Measurements from ENCODE around the gene SH2B2.

The SH2B2 gene

DNA sequence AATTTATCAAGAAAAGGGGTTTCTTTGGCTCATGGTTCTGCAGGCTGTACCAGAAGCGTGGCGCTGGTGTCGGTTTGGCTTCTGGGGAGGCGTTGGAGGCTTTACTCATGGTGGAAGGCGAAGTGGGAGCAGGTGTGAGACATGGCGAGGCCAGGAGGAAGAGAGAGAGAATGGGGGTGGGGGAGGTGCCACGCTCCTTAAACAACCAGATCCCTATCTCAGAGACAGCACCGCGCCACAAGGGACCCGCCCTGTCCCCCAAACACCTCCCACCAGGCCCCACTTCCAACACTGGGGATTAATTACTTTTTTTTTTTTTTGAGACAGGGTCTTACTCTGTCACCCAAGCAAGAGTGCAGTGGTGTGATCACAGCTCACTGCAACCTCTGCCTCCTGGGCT is 18.0 kb upstream of the SH2B2 start:
- no CpG with 5 or more reads among the region's 10 CpGs for WGBS (ENCODE audit: extremely low coverage, insufficient coverage, insufficient read length)

DNA sequence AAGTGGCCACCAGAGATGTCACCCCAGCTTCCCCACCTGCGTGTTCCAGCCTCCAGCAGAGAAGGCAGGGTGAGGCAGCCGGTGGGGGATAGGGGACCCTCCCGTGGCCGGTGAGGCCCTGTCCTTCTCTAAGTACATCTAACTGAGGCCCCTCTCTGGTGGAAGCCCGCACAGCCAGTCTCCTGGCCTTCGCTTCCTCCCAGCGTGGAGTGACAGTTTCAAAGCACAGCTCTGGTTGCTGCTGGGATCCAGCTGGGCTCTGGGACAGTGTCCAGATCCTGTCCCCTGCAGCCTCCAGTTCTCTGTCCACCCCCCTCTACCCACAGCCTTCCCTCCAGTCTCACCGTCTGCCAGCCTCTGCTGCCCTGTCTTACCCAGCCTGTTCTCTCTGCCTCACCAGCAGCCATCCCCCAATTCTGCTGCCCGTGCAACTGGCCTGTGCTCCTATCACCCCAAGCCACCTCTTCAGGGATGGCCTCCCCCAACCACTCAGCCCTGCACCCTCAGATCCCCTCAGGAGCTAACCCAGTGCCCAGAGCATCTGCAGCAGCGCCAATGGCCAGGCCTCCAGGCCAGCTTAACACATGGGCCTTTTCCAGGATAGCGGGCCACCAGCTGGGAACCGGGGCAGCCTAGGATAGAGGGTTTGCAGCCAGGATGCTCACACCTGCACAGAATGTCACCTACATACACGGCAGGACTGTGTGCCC is 16.3 kb upstream of the SH2B2 start:
- no peaks in the 10 kb centered on the region for H3K36me3 ChIP-seq (ENCODE audit: control insufficient read depth in 1 of 2, insufficient read depth in 2 of 2, low read length in 2 of 2)
- no peak overlapping the region for H3K4me2 ChIP-seq (ENCODE audit: low read length)
- no peak overlapping the region for H4K91ac ChIP-seq (ENCODE audit: low read depth, low read length)
- no peak overlapping the region for H3K4me3 ChIP-seq (ENCODE audit: low read depth, low read length)
- WGBS (ENCODE audit: extremely low coverage, insufficient coverage, insufficient read length): no CpG with 5 or more reads among the region's 13 CpGs
- H3K18ac ChIP-seq (ENCODE audit: low read length): no peak overlapping the region
- peaks cover 1% of the 10 kb centered on the region for H3K9me3 ChIP-seq (ENCODE audit: insufficient read depth, low read depth, low read length)
- DNase-seq: no peak
- no peak overlapping the region for H2AK5ac ChIP-seq (ENCODE audit: low read length)
- peaks cover 2% of the 10 kb centered on the region for H3K79me1 ChIP-seq (ENCODE audit: low read length)
- no peak overlapping the region for H3K14ac ChIP-seq (ENCODE audit: low read length)
- H2AFZ ChIP-seq (ENCODE audit: insufficient read depth, low read length, poor library complexity): no peak overlapping the region
- H3K9ac ChIP-seq (ENCODE audit: low read length): peak overlapping the region; percentile 13
- peaks cover 9 to 11% of the 10 kb centered on the region in 2 experiments for H3K4me1 ChIP-seq (ENCODE audit: control insufficient read depth in 1 of 2, insufficient read depth in 2 of 2, low read length in 2 of 2)
- no peak overlapping the region for H4K8ac ChIP-seq (ENCODE audit: low read depth, low read length)
- H3K4ac ChIP-seq (ENCODE audit: low read depth, low read length): no peak overlapping the region
- no peak overlapping the region for H3K27ac ChIP-seq (ENCODE audit: low read depth, low read length)
- no peak overlapping the region for H2BK12ac ChIP-seq (ENCODE audit: low read length)
- H3K79me2 ChIP-seq (ENCODE audit: control insufficient read depth, insufficient read depth, low read length, poor library complexity): no peaks in the 10 kb centered on the region
- H4K12ac ChIP-seq (ENCODE audit: low read depth, low read length): no peak overlapping the region
- no peak overlapping the region for H3K23ac ChIP-seq (ENCODE audit: low read length)
- H3K27me3 ChIP-seq (ENCODE audit: insufficient read depth, low read length): no peaks in the 10 kb centered on the region
- no peak overlapping the region for H2BK120ac ChIP-seq (ENCODE audit: insufficient read depth, low read length, poor library complexity)
- H2BK5ac ChIP-seq (ENCODE audit: low read depth, low read length, poor library complexity): no peak overlapping the region

More for the DNA sequence above, 18.0 kb upstream of the SH2B2 start:
- H4K91ac ChIP-seq (ENCODE audit: low read depth, low read length): no peak overlapping the region
- no peak overlapping the region for H4K8ac ChIP-seq (ENCODE audit: low read depth, low read length)
- H3K79me1 ChIP-seq (ENCODE audit: low read length): no peaks in the 10 kb centered on the region
- no peak overlapping the region for H2BK120ac ChIP-seq (ENCODE audit: insufficient read depth, low read length, poor library complexity)
- no peak overlapping the region for H3K4ac ChIP-seq (ENCODE audit: low read depth, low read length)
- no peak overlapping the region for H3K14ac ChIP-seq (ENCODE audit: low read length)
- H3K23ac ChIP-seq (ENCODE audit: low read length): no peak overlapping the region
- H2AFZ ChIP-seq (ENCODE audit: insufficient read depth, low read length, poor library complexity): no peak overlapping the region
- no peak overlapping the region for H3K27ac ChIP-seq (ENCODE audit: low read depth, low read length)
- H3K27me3 ChIP-seq (ENCODE audit: insufficient read depth, low read length): no peaks in the 10 kb centered on the region
- no peaks in the 10 kb centered on the region for H3K79me2 ChIP-seq (ENCODE audit: control insufficient read depth, insufficient read depth, low read length, poor library complexity)
- no peak overlapping the region for H2BK12ac ChIP-seq (ENCODE audit: low read length)
- H3K4me3 ChIP-seq (ENCODE audit: low read depth, low read length): no peak overlapping the region
- H3K18ac ChIP-seq (ENCODE audit: low read length): no peak overlapping the region
- H2AK5ac ChIP-seq (ENCODE audit: low read length): no peak overlapping the region
- H4K12ac ChIP-seq (ENCODE audit: low read depth, low read length): no peak overlapping the region
- no peak overlapping the region for H3K4me2 ChIP-seq (ENCODE audit: low read length)
- peaks cover 4 to 6% of the 10 kb centered on the region in 2 experiments for H3K4me1 ChIP-seq (ENCODE audit: control insufficient read depth in 1 of 2, insufficient read depth in 2 of 2, low read length in 2 of 2)
- no peak for DNase-seq
- H3K9me3 ChIP-seq (ENCODE audit: insufficient read depth, low read depth, low read length): peaks cover 2% of the 10 kb centered on the region
- H3K9ac ChIP-seq (ENCODE audit: low read length): no peak overlapping the region
- H3K36me3 ChIP-seq (ENCODE audit: control insufficient read depth in 1 of 2, insufficient read depth in 2 of 2, low read length in 2 of 2): no peaks in the 10 kb centered on the region
- H2BK5ac ChIP-seq (ENCODE audit: low read depth, low read length, poor library complexity): no peak overlapping the region

DNA sequence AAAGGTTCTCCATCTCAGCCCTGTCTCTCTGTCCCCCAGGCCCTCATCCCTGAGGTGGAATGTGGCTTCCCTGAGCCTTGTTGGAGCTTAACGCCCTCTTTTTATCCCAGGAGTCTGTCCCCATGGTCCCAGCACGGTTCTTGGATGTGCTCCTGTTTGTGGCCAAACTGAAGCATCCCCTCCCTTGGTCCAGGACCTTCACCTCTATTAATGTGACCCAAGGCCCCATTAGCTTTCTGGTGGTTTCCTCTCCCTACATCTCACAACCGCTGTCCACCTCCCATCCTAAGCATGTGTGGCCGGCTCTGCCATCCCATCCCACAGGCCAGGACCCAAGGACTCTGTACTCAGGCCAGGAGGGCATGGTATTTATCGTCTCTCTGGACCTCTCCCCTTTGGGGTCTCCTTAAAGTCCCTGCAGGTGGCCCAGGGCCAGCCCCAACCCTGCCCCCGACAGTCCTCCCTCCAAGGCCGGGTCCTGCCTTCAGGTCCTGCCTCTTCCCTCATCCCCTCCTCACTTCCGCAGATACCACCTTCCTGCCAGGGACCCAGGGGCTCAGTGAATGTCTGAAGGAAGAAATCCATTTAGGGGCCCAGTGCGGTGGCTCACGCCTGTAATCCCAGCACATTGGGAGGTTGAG is 15.4 kb upstream of the SH2B2 start:
- peaks cover 9 to 11% of the 10 kb centered on the region in 2 experiments for H3K4me1 ChIP-seq (ENCODE audit: control insufficient read depth in 1 of 2, insufficient read depth in 2 of 2, low read length in 2 of 2)
- no peak overlapping the region for H3K4me3 ChIP-seq (ENCODE audit: low read depth, low read length)
- H3K27ac ChIP-seq (ENCODE audit: low read depth, low read length): no peak overlapping the region
- H3K4ac ChIP-seq (ENCODE audit: low read depth, low read length): no peak overlapping the region
- H2BK12ac ChIP-seq (ENCODE audit: low read length): no peak overlapping the region
- no peaks in the 10 kb centered on the region for H3K27me3 ChIP-seq (ENCODE audit: insufficient read depth, low read length)
- H4K12ac ChIP-seq (ENCODE audit: low read depth, low read length): no peak overlapping the region
- H3K4me2 ChIP-seq (ENCODE audit: low read length): no peak overlapping the region
- no peak overlapping the region for H3K23ac ChIP-seq (ENCODE audit: low read length)
- no peak overlapping the region for H2BK120ac ChIP-seq (ENCODE audit: insufficient read depth, low read length, poor library complexity)
- no peaks in the 10 kb centered on the region for H3K36me3 ChIP-seq (ENCODE audit: control insufficient read depth in 1 of 2, insufficient read depth in 2 of 2, low read length in 2 of 2)
- no peak overlapping the region for H3K14ac ChIP-seq (ENCODE audit: low read length)
- H2BK5ac ChIP-seq (ENCODE audit: low read depth, low read length, poor library complexity): no peak overlapping the region
- H3K79me1 ChIP-seq (ENCODE audit: low read length): peaks cover 2% of the 10 kb centered on the region
- no peak for DNase-seq
- no CpG with 5 or more reads among the region's 10 CpGs for WGBS (ENCODE audit: extremely low coverage, insufficient coverage, insufficient read length)
- H3K9me3 ChIP-seq (ENCODE audit: insufficient read depth, low read depth, low read length): peaks cover 2% of the 10 kb centered on the region
- no peak overlapping the region for H2AFZ ChIP-seq (ENCODE audit: insufficient read depth, low read length, poor library complexity)
- no peak overlapping the region for H4K91ac ChIP-seq (ENCODE audit: low read depth, low read length)
- no peaks in the 10 kb centered on the region for H3K79me2 ChIP-seq (ENCODE audit: control insufficient read depth, insufficient read depth, low read length, poor library complexity)
- H4K8ac ChIP-seq (ENCODE audit: low read depth, low read length): no peak overlapping the region
- no peak overlapping the region for H2AK5ac ChIP-seq (ENCODE audit: low read length)
- no peak overlapping the region for H3K9ac ChIP-seq (ENCODE audit: low read length)
- no peak overlapping the region for H3K18ac ChIP-seq (ENCODE audit: low read length)

DNA sequence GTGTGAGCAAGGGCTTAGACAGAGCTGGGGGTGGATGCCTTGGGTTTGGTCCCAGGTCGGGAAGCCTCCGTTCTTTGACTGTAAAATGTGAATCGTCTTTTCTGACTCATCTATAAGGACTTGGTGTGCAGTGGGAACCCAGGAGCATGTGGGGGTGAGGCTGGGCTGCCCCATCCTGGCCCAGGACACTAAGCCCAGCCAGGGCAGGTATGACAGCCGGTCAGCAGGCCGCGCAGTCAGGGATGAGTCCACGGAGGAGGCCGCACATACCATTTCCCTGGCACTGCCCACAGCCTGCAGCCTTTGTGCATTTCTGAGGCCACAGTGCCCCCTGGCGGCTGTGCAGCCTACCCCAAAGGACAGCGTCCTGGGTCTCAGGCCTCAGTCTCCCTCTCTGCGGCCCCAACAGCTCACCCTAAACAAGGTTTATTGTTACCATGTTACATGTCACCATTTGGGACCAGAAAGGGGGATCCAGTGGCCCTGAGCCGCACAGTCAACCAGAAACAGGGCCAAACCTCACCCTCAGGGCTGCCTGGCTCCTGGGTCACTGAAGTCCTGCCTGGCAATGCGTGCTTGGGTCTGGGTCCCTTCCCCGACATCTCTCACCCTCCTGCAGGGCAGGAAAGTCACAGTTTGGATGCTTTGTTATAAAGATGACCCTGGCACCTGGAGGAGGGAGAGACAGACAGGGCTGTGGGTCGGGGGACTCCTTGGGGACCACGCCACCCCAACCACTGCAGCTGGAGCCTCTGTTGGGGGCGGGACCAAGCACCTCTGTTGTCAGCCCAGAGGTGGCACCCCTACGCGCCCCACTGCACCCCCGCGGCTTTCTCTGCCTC is 14.4 kb upstream of the SH2B2 start:
- Histone ChIP-seq H2AK5ac (ENCODE audit: low read length) (no peak overlapping the region), H3K9me3 (ENCODE audit: insufficient read depth, low read depth, low read length) (peaks cover 2% of the 10 kb centered on the region), H3K18ac (ENCODE audit: low read length) (no peak overlapping the region), H3K9ac (ENCODE audit: low read length) (no peak overlapping the region), H3K27me3 (ENCODE audit: insufficient read depth, low read length) (no peaks in the 10 kb centered on the region), H3K36me3 (ENCODE audit: control insufficient read depth in 1 of 2, insufficient read depth in 2 of 2, low read length in 2 of 2) (no peaks in the 10 kb centered on the region), H3K4ac (ENCODE audit: low read depth, low read length) (no peak overlapping the region), H3K79me1 (ENCODE audit: low read length) (peaks cover 2% of the 10 kb centered on the region), H2AFZ (ENCODE audit: insufficient read depth, low read length, poor library complexity) (no peak overlapping the region), H3K4me2 (ENCODE audit: low read length) (no peak overlapping the region), H4K8ac (ENCODE audit: low read depth, low read length) (no peak overlapping the region), H3K27ac (ENCODE audit: low read depth, low read length) (no peak overlapping the region), H2BK12ac (ENCODE audit: low read length) (no peak overlapping the region), H2BK5ac (ENCODE audit: low read depth, low read length, poor library complexity) (no peak overlapping the region), H3K79me2 (ENCODE audit: control insufficient read depth, insufficient read depth, low read length, poor library complexity) (no peaks in the 10 kb centered on the region), H4K12ac (ENCODE audit: low read depth, low read length) (no peak overlapping the region), H4K91ac (ENCODE audit: low read depth, low read length) (no peak overlapping the region), H3K23ac (ENCODE audit: low read length) (no peak overlapping the region), H3K14ac (ENCODE audit: low read length) (no peak overlapping the region), H3K4me3 (ENCODE audit: low read depth, low read length) (no peak overlapping the region), H2BK120ac (ENCODE audit: insufficient read depth, low read length, poor library complexity) (no peak overlapping the region), H3K4me1 (ENCODE audit: control insufficient read depth in 1 of 2, insufficient read depth in 2 of 2, low read length in 2 of 2) (peaks cover 9 to 11% of the 10 kb centered on the region in 2 experiments)
- peak; percentile 79 to 89 for DNase-seq
- no CpG with 5 or more reads among the region's 21 CpGs for WGBS (ENCODE audit: extremely low coverage, insufficient coverage, insufficient read length)

Measured in trophoblast cell (in vitro differentiated cells and primary cell).